ENCODE measurements around the gene ADCY1.

- TF ChIP-seq CTCF (IDR thresholded peaks at IDR 0.05), result no peak
- no peak for TF ChIP-seq POLR2A (IDR thresholded peaks at IDR 0.05)
- no peak for TF ChIP-seq POLR2AphosphoS5 (IDR thresholded peaks at IDR 0.05)
- no peak for TF ChIP-seq EP300 (IDR thresholded peaks at IDR 0.05)
Measured at GRCh38 chr7:45702751-45703150, 128.6 kb downstream of the ADCY1 start.
